Mammary epithelial cell (primary cell): ENCODE measurements around the gene CEP19.

Experiments used
- EZH2 ChIP-seq: IDR thresholded peaks from 2 replicates; pipeline ENCODE4 v1.6.1; 2012; ENCODE audit warnings: low read length, inconsistent platforms, borderline replicate concordance
- TF ChIP-seq, protein P1 (sequence below), 2 donors: IDR thresholded peaks in 1 of 2; conservative IDR thresholded peaks in 1 of 2; 2 replicates each; pipeline ENCODE4 v1.5.1; 2011 to 2012; ENCODE audit warnings: inconsistent platforms in 2 of 2, low read length in 2 of 2, mild to moderate bottlenecking in 2 of 2, control low read depth in 1 of 2, low read depth in 1 of 2; ENCODE audit not compliant: insufficient read depth in 1 of 2; ENCODE audit errors: extremely low read depth in 1 of 2

DNA sequence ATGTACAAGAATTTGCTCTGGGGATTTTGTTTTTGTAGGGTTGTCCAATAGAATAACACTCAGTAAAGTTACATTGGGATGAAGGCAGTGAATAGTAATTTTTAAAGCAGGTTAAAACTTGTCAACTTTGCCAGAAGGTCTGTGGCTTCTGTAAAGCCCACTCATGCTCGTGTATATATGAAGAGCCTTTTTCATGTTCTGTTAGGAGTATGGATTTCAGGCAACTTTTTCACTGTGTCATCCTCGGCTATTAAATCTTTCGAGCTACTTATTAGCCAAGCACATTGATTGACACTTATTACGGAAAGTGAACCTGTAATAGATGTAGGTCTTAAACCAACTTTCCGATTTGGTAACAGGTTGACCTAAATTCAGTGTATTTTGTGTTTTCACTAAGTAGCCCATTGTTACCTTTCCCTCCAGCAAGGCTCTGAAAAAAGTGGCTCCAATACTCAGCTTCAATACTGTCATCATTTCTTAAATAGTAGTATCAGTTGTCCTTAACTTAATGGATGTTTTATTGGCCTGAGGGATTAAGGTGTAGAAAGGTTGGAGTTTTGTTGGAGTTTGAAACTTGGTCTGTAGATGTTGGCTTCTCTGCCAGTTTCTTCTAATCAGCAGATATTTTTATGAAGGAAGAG lies 29.3 kb upstream of the CEP19 start:
- no peak for TF ChIP-seq EZH2
- TF ChIP-seq, protein P1, sequence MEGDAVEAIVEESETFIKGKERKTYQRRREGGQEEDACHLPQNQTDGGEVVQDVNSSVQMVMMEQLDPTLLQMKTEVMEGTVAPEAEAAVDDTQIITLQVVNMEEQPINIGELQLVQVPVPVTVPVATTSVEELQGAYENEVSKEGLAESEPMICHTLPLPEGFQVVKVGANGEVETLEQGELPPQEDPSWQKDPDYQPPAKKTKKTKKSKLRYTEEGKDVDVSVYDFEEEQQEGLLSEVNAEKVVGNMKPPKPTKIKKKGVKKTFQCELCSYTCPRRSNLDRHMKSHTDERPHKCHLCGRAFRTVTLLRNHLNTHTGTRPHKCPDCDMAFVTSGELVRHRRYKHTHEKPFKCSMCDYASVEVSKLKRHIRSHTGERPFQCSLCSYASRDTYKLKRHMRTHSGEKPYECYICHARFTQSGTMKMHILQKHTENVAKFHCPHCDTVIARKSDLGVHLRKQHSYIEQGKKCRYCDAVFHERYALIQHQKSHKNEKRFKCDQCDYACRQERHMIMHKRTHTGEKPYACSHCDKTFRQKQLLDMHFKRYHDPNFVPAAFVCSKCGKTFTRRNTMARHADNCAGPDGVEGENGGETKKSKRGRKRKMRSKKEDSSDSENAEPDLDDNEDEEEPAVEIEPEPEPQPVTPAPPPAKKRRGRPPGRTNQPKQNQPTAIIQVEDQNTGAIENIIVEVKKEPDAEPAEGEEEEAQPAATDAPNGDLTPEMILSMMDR (conservative IDR thresholded peaks at IDR 0.05 in 1 of 2, IDR thresholded peaks at IDR 0.05 in 1 of 2; ENCODE audit: extremely low read depth in 1 of 2, insufficient read depth in 1 of 2, low read depth in 1 of 2, low read length in 2 of 2) = no peak
